OCI-LY3 (cell line): ENCODE measurements around the gene SRPK3.

Experiments
- EZH2phosphoT487 ChIP-seq: fragments of 200-600 bp; shearing (Covaris generic); IDR thresholded peaks from 2 replicates; pipeline ENCODE4 v1.6.1; 2018; ENCODE audit warnings: antibody characterized with exemption, mixed run types, low read depth
- TF ChIP-seq, protein P1 (sequence below): fragments of 200-600, 300-600 bp; sonication (generic); IDR thresholded peaks from 2 replicates; pipeline ENCODE4 v1.5.1; 2014; ENCODE audit warnings: antibody characterized with exemption, low read length, low read depth

DNA sequence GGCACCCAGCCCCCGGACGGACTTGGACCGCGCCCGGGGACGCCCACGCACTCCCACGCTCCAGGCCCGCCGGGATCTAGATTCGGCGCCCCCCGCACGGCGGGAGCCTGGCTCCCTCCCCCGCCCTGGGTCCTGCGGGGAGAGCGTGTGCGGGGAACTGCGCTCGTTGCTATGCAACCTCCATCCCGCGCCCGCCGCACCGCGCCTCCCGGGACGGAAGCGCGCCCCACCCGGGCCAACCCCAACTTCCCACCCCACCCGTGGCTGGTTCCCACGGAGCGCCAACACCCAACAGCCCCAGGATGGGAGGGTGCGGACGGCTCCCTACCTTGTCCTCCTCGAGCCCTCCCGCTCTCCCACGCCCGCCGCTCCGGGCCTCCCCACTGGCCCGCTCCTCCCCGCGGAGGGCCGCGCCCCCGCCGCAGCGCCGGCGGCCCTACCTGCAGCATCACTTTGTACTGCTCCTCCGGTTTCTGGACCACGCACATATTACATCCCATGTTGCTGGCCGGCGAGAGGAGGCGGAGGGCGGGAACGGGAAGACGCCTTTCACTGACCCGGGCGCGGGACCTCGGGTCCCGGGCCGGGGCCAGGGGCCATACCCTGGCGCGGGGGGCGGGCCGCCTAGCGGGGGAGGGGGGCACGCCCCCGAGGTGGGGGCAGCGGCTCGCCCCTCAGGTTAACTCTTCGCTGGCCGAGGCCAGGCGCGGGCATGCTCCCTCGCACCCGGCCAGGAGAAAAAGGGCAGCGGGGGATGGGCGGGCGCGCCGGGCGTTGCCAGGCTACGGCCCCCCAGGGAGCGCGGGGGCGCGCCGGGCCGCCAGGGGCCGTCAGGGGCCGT lies 49.2 kb downstream of the SRPK3 start, which contains the start of gene PDZD4:
- TF ChIP-seq EZH2phosphoT487, result no peak
- TF ChIP-seq, protein P1, sequence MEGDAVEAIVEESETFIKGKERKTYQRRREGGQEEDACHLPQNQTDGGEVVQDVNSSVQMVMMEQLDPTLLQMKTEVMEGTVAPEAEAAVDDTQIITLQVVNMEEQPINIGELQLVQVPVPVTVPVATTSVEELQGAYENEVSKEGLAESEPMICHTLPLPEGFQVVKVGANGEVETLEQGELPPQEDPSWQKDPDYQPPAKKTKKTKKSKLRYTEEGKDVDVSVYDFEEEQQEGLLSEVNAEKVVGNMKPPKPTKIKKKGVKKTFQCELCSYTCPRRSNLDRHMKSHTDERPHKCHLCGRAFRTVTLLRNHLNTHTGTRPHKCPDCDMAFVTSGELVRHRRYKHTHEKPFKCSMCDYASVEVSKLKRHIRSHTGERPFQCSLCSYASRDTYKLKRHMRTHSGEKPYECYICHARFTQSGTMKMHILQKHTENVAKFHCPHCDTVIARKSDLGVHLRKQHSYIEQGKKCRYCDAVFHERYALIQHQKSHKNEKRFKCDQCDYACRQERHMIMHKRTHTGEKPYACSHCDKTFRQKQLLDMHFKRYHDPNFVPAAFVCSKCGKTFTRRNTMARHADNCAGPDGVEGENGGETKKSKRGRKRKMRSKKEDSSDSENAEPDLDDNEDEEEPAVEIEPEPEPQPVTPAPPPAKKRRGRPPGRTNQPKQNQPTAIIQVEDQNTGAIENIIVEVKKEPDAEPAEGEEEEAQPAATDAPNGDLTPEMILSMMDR, result no peak
